H1 (cell line): Measurements from ENCODE around the gene KLB. TPM values are rescaled to one million over a fixed set of nuclear protein-coding genes. Genes with fewer than 3 reads are reported as not detected.

Source experiments
- CTCF ChIA-PET: fragments of 300-600 bp; sonication (Branson Sonifier 250); formaldehyde crosslinking; loops from one replicate; lab custom pipeline; 2021; ENCODE audit not compliant: partially characterized antibody; lab: Charles Lee
- POLR2A ChIA-PET: fragments of 300-600 bp; sonication (Branson Sonifier 250); formaldehyde crosslinking; loops from one replicate; lab custom pipeline; 2021; ENCODE audit warnings: inconsistent platforms; ENCODE audit not compliant: partially characterized antibody; lab: Charles Lee
- DNase-seq, 2 experiments: peaks; one replicate each; pipeline versions ENCODE4 v3.0.0 to v3.0.0-alpha.2; 2010 to 2022; ENCODE audit warnings: low spot score in 2 of 2, low read depth in 1 of 2, mixed read lengths in 1 of 2
- FAIRE-seq: peaks from 2 replicates; lab custom pipeline; 2011; peaks lifted over from hg19 to GRCh38; lab: Jason Lieb, UNC
- H2AFZ ChIP-seq: 2 replicates; pipeline ENCODE4 v1.8.1; 2012; ENCODE audit warnings: low read length, inconsistent platforms
- H2AK5ac ChIP-seq: 2 replicates; pipeline ENCODE4 v1.6.1; 2013; ENCODE audit warnings: low read depth, low read length
- H2BK120ac ChIP-seq: replicated peaks from 2 replicates; pipeline ENCODE3; 2013; ENCODE audit warnings: low read depth, low read length, inconsistent platforms
- H2BK12ac ChIP-seq: 2 replicates; pipeline ENCODE4 v1.6.1; 2013; ENCODE audit warnings: low read depth, low read length
- H2BK15ac ChIP-seq: 2 replicates; pipeline ENCODE4 v1.6.1; 2013; ENCODE audit warnings: low read length
- H2BK20ac ChIP-seq: 2 replicates; pipeline ENCODE4 v1.6.1; 2013; ENCODE audit warnings: low read length
- H2BK5ac ChIP-seq: 2 replicates; pipeline ENCODE4 v1.6.1; 2013; ENCODE audit warnings: low read depth, low read length
- H3K14ac ChIP-seq: 2 replicates; pipeline ENCODE4 v1.6.1; 2013; ENCODE audit warnings: inconsistent platforms; ENCODE audit not compliant: insufficient read length
- H3K18ac ChIP-seq: 2 replicates; pipeline ENCODE4 v1.6.1; 2013; ENCODE audit warnings: low read length; ENCODE audit errors: extremely low read depth
- H3K23ac ChIP-seq: 2 replicates; pipeline ENCODE4 v1.6.1; 2013; ENCODE audit warnings: inconsistent platforms; ENCODE audit not compliant: insufficient read length
- H3K23me2 ChIP-seq: 2 replicates; pipeline ENCODE4 v1.6.1; 2013; ENCODE audit warnings: low read depth, low read length
- H3K27ac ChIP-seq: 2 replicates; pipeline ENCODE4 v1.6.1; 2011; ENCODE audit warnings: low read depth, low read length, inconsistent platforms
- H3K27me3 ChIP-seq, 4 experiments: replicated peaks in 1 of 4; 1 replicate in 1 of 4; 2 replicates in 3 of 4; pipeline versions ENCODE4 v1.6.1 to v1.8.1; 2011 to 2013; ENCODE audit warnings: low read length in 3 of 4, mild to moderate bottlenecking in 3 of 4, inconsistent platforms in 2 of 4, mixed read lengths in 2 of 4, moderate library complexity in 1 of 4; ENCODE audit not compliant: control insufficient read depth in 3 of 4, insufficient read depth in 3 of 4; ENCODE audit errors: extremely low read depth in 1 of 4
- H3K36me3 ChIP-seq, 4 experiments: 2 replicates each; pipeline versions ENCODE4 v1.6.1 to v1.8.1; 2011 to 2013; ENCODE audit warnings: mild to moderate bottlenecking in 4 of 4, low read length in 3 of 4, moderate library complexity in 2 of 4, control low read depth in 1 of 4, inconsistent platforms in 1 of 4; ENCODE audit not compliant: insufficient read depth in 4 of 4, control insufficient read depth in 2 of 4
- H3K4ac ChIP-seq: replicated peaks from 2 replicates; pipeline ENCODE3; 2013; ENCODE audit warnings: low read length, low read depth, mixed read lengths, inconsistent platforms; ENCODE audit not compliant: insufficient read length
- H3K4me1 ChIP-seq, 4 experiments: replicated peaks in 1 of 4; 1 replicate in 1 of 4; 2 replicates in 3 of 4; pipeline versions ENCODE4 v1.6.1 to v1.8.1; 2011 to 2013; ENCODE audit warnings: low read length in 3 of 4, inconsistent platforms in 2 of 4, mixed read lengths in 1 of 4; ENCODE audit not compliant: insufficient read depth in 4 of 4, control insufficient read depth in 3 of 4
- H3K4me2 ChIP-seq, 2 experiments: 2 replicates each; pipeline versions ENCODE4 v1.6.1 to v1.8.1; 2011 to 2013; ENCODE audit warnings: low read depth in 2 of 2, low read length in 2 of 2, control low read depth in 1 of 2, inconsistent platforms in 1 of 2, mild to moderate bottlenecking in 1 of 2; ENCODE audit not compliant: insufficient read depth in 1 of 2
- H3K4me3 ChIP-seq, 4 experiments: fragments of 200-600, 300-600 bp in 1 of 4; sonication (generic), shearing (Covaris generic), sonication (Bioruptor Twin) in 1 of 4; 2 replicates each; pipeline versions ENCODE4 v1.5.1 to v1.8.1; 2011 to 2016; ENCODE audit warnings: low read length in 4 of 4, low read depth in 3 of 4, control low read depth in 2 of 4, inconsistent platforms in 2 of 4, mild to moderate bottlenecking in 2 of 4, mixed read lengths in 1 of 4, moderate library complexity in 1 of 4; ENCODE audit not compliant: insufficient read depth in 2 of 4; ENCODE audit errors: extremely low read depth in 1 of 4
- H3K56ac ChIP-seq: replicated peaks from 2 replicates; pipeline ENCODE3; 2013; ENCODE audit warnings: low read depth, mild to moderate bottlenecking, mixed read lengths, low read length, inconsistent platforms; ENCODE audit not compliant: insufficient read length
- H3K79me1 ChIP-seq: 2 replicates; pipeline ENCODE4 v1.6.1; 2013; ENCODE audit warnings: low read depth, low read length, control low read depth
- H3K79me2 ChIP-seq, 2 experiments: 2 replicates each; pipeline versions ENCODE4 v1.6.1 to v1.8.1; 2012 to 2013; ENCODE audit warnings: low read length in 2 of 2, mild to moderate bottlenecking in 2 of 2, inconsistent platforms in 1 of 2; ENCODE audit not compliant: insufficient read depth in 2 of 2, control insufficient read depth in 1 of 2
- H3K9ac ChIP-seq, 4 experiments: replicated peaks in 1 of 4; 1 replicate in 1 of 4; 2 replicates in 3 of 4; pipeline versions ENCODE4 v1.6.1 to v1.8.1; 2011 to 2013; ENCODE audit warnings: low read depth in 3 of 4, low read length in 3 of 4, control low read depth in 2 of 4, mild to moderate bottlenecking in 2 of 4, moderate library complexity in 2 of 4, inconsistent platforms in 1 of 4; ENCODE audit errors: extremely low read depth in 1 of 4
- H3K9me3 ChIP-seq, 2 experiments: 2 replicates each; pipeline versions ENCODE4 v1.6.1 to v1.8.1; 2012 to 2013; ENCODE audit warnings: mild to moderate bottlenecking in 2 of 2, moderate library complexity in 2 of 2, control low read depth in 1 of 2, inconsistent platforms in 1 of 2, low read depth in 1 of 2, low read length in 1 of 2, mixed read lengths in 1 of 2; ENCODE audit not compliant: insufficient read depth in 2 of 2
- H4K20me1 ChIP-seq, 2 experiments: replicated peaks in 1 of 2; 2 replicates each; pipeline versions ENCODE3 to v1.8.1; 2011 to 2013; ENCODE audit warnings: inconsistent platforms in 2 of 2, low read length in 2 of 2, mild to moderate bottlenecking in 1 of 2; ENCODE audit not compliant: insufficient read depth in 2 of 2, control insufficient read depth in 1 of 2
- H4K5ac ChIP-seq: 2 replicates; pipeline ENCODE4 v1.6.1; 2013; ENCODE audit warnings: low read length, low read depth, mixed read lengths, inconsistent platforms; ENCODE audit not compliant: insufficient read length
- H4K8ac ChIP-seq: 2 replicates; pipeline ENCODE4 v1.8.0; 2013; ENCODE audit warnings: mild to moderate bottlenecking, moderate library complexity, low read length, inconsistent platforms; ENCODE audit not compliant: insufficient read depth; ENCODE audit errors: extremely low read depth
- H4K91ac ChIP-seq: replicated peaks from 2 replicates; pipeline ENCODE3; 2013; ENCODE audit warnings: low read length, mixed read lengths, inconsistent platforms; ENCODE audit not compliant: insufficient read length
- POLR2A ChIP-seq, 2 experiments: IDR thresholded peaks; 1 replicate in 1 of 2; 2 replicates in 1 of 2; pipeline ENCODE4 v1.6.1; 2011; ENCODE audit warnings: low read depth in 2 of 2, low read length in 2 of 2, mild to moderate bottlenecking in 2 of 2; ENCODE audit errors: control extremely low read depth in 1 of 2
- USF2 ChIP-seq: IDR thresholded peaks from 2 replicates; pipeline ENCODE4 v1.6.1; 2011; ENCODE audit warnings: low read length, improper control_type of control experiment
- WGBS, 2 experiments: shearing (Covaris generic) in 1 of 2; methylation state at CpG; one replicate each; pipeline versions ENCODE4 v1.1.6 to v1.1.7; 2013 to 2015; ENCODE audit warnings: low lambda C conversion rate in 2 of 2, mixed read lengths in 2 of 2, inconsistent platforms in 1 of 2, low coverage in 1 of 2, missing lambda C conversion rate in 1 of 2; ENCODE audit not compliant: insufficient replicate concordance in 2 of 2, insufficient coverage in 1 of 2, insufficient read length in 1 of 2; ENCODE audit errors: extremely low coverage in 1 of 2, missing lambda C conversion rate in 1 of 2; 5-methylcytosine and 5-hydroxymethylcytosine counted together
- polyA plus RNA-seq, 7 experiments: library from polyadenylated mRNA; depleted of rRNA in 3 of 7; stranded (reverse) in 5 of 7; unstranded in 2 of 7; fragments of >200 nt in 5 of 7; fragments of 200-250 nt in 2 of 7; gene quantifications; 1 replicate in 5 of 7; 2 replicates in 1 of 7; 4 replicates in 1 of 7; pipeline versions ENCODE4 v1.2.1 to v1.2.3, GENCODE V29; 2011 to 2013; ENCODE audit warnings: missing spikeins in 2 of 7, mixed read lengths in 2 of 7
- total RNA-seq: library from RNA; stranded (reverse); fragmentation: NEBNext Ultra II Directional; extraction: Animal tissue kit (Norgen Biotek cat#: 25700); gene quantifications from 2 replicates; pipeline ENCODE4 v1.2.1, GENCODE V29; 2021

KLB gene
- total and polyA plus RNA-seq, 2 of the 8 experiments (the other 6 are each of a cell fraction or from before 2014, with no cell fraction given) = 0.03 TPM; not detected in 1

DNA sequence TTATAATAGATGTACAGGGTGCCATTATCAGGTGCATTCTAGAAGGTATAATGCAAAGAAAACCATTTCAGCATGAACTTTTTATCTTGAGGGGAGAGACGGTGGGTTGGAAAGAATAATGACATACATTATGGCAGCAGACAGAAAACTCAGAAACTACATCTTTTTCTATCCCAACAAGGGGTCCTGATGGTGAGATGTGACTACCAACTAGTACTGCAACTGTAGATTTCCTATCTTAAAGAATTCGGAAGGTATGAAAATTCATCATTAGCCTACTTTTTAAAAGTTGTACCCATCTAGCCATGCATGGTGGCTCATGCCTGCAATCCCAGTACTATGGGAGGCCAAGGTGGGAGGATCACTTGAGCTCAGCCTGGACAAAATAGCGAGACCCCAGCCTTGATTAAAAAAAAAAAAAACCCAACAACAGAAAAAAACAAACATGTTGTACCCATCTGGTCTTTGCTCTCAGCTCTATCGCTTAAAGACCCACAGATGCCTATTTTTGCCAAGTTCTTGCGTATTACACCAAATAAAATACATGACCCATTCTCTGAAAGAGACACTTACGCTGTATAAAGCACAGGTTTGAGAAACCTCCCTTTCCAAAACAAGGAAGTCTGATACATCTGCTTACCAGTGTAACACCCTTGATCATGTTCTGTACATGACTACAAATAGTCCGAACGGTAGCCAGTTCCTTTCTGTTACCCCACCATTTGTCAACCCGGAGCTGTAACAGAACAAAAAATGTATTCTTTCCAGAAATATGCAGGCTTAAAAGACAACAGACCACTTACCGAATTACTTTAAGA is 50.4 kb downstream of the KLB start:
- peak overlapping the region in 3 of 4 experiments; percentile 40 to 99 (median 41); a peak in 3 of 7 replicates for H3K9ac ChIP-seq
- no peak overlapping the region for H3K18ac ChIP-seq
- peaks cover 29 to 69% (median 55%) of the 10 kb centered on the region in 4 experiments for H3K36me3 ChIP-seq

More for the DNA sequence above, 50.4 kb downstream of the KLB start:
- no peak overlapping the region for H2BK20ac ChIP-seq
- peaks cover 6% of the 10 kb centered on the region; the same call in 1 of the 2 replicates for H3K23me2 ChIP-seq
- no peak overlapping the region for H3K56ac ChIP-seq
- no peak overlapping the region for H4K5ac ChIP-seq
- no peak overlapping the region for H2BK12ac ChIP-seq
- H3K79me1 ChIP-seq = no peaks in the 10 kb centered on the region; the same call in 1 of the 2 replicates
- no peaks in the 10 kb centered on the region for H3K9me3 ChIP-seq
- H2AK5ac ChIP-seq = no peak overlapping the region
- no peak overlapping the region for H4K8ac ChIP-seq
- POLR2A ChIA-PET = interaction anchor here (0.5 to 6.4 kb wide), 27 partner anchors 8 to 614 kb away, joined by 3 to 133 read pairs (median 4); partner anchors contain the start of genes RFC1, SMIM14 and UGDH
- WGBS, 2 experiments = 85% methylated on average over 10 of the region's 10 CpGs; no CpG with 5 or more reads in 1 of the 2 experiments
- no peak overlapping the region for H2BK5ac ChIP-seq
- H4K91ac ChIP-seq = no peak overlapping the region
- no peaks in the 10 kb centered on the region for H3K27me3 ChIP-seq
- no peak for DNase-seq
- H3K14ac ChIP-seq = no peak overlapping the region
- H3K4me2 ChIP-seq = peak overlapping the region; percentile 77 to 87
- 0 out of 2 replicates have a peak overlapping the region, but pooled peaks have one; percentile 14 for H3K27ac ChIP-seq
- no peak overlapping the region for H3K4ac ChIP-seq
- peaks cover 0 to 45% of the 10 kb centered on the region in 2 experiments; a peak in 3 of 4 replicates for H3K79me2 ChIP-seq
- H2AFZ ChIP-seq = no peak overlapping the region
- no peak for TF ChIP-seq USF2
- TF ChIP-seq POLR2A (IDR thresholded peaks at IDR 0.05; ENCODE audit: control extremely low read depth in 1 of 2, low read depth in 2 of 2, low read length in 2 of 2) = peak in 1 of 2 experiments; percentile 21; a peak in 1 of 3 replicates
- TF ChIP-seq, all 59 proteins: peak for 1
- H2BK15ac ChIP-seq = no peak overlapping the region
- H3K4me1 ChIP-seq = peaks cover 0 to 4% (median 2%) of the 10 kb centered on the region in 4 experiments; a peak in 2 of 7 replicates
- no peak overlapping the region for H3K23ac ChIP-seq
- no peak for FAIRE-seq
- H3K4me3 ChIP-seq = peak overlapping the region; percentile 76 to 95 (median 92); a peak in 7 of 8 replicates
- CTCF ChIA-PET = no interaction called here
- H2BK120ac ChIP-seq = no peak overlapping the region
- peaks cover 8 to 13% of the 10 kb centered on the region in 2 experiments for H4K20me1 ChIP-seq
